IMR-90 (cell line): ENCODE data around the gene F2RL1. TPM values are rescaled to one million over a fixed set of nuclear protein-coding genes. Genes with fewer than 3 reads are reported as not detected.

Experiments used
- ATAC-seq: fragments of 200-7000 bp; cut with Tn5 transposase; 2 replicates; pipeline ENCODE4 v1.9.1; 2020; ENCODE audit warnings: low read depth, mild to moderate bottlenecking, moderate library complexity
- BruUV-seq: library from RNA; stranded (reverse); fragments of 400-500 nt; replicated peaks from 2 replicates; lab custom pipeline; 2021; lab: Mats Ljungman, UMichigan
- CTCF ChIA-PET: fragments of 300-600 bp; formaldehyde crosslinking; extraction: SDS; loops from one replicate; lab custom pipeline; 2021; ENCODE audit warnings: antibody characterized with exemption; lab: Yijun Ruan, JAX
- POLR2A ChIA-PET: fragments of 300-600 bp; sonication (Branson Sonifier 250); formaldehyde crosslinking; loops from one replicate; lab custom pipeline; 2022; ENCODE audit warnings: antibody characterized with exemption; ENCODE audit not compliant: unreplicated experiment; lab: Charles Lee
- DNase-seq: peaks from one replicate; pipeline ENCODE4 v3.0.0; 2013
- H2AFZ ChIP-seq: replicated peaks from 2 replicates; pipeline ENCODE3; 2013; ENCODE audit warnings: low read length, mild to moderate bottlenecking; ENCODE audit not compliant: poor library complexity
- H2AK5ac ChIP-seq: 2 replicates; pipeline ENCODE4 v1.6.1; 2013; ENCODE audit warnings: low read depth, low read length, inconsistent platforms
- H2AK9ac ChIP-seq: replicated peaks from 2 replicates; pipeline ENCODE3; 2013; ENCODE audit warnings: mild to moderate bottlenecking, low read depth, low read length, moderate library complexity; ENCODE audit not compliant: poor library complexity
- H2BK120ac ChIP-seq: 2 replicates; pipeline ENCODE4 v1.6.1; 2013; ENCODE audit warnings: low read depth, low read length, inconsistent platforms
- H2BK15ac ChIP-seq: 3 replicates; pipeline ENCODE4 v1.6.1; 2013; ENCODE audit warnings: low read depth, low read length, inconsistent platforms
- H2BK20ac ChIP-seq: 2 replicates; pipeline ENCODE4 v1.6.1; 2013; ENCODE audit warnings: low read depth, mild to moderate bottlenecking, inconsistent platforms, low read length, moderate library complexity
- H2BK5ac ChIP-seq: 2 replicates; pipeline ENCODE4 v1.6.1; 2013; ENCODE audit warnings: mild to moderate bottlenecking, low read depth, low read length, inconsistent platforms; ENCODE audit not compliant: poor library complexity, severe bottlenecking
- H3K14ac ChIP-seq: replicated peaks from 2 replicates; pipeline ENCODE4 v1.6.1; 2013; ENCODE audit warnings: low read depth, low read length, inconsistent platforms
- H3K18ac ChIP-seq: 2 replicates; pipeline ENCODE4 v1.6.1; 2013; ENCODE audit warnings: low read depth, low read length, control low read depth
- H3K23ac ChIP-seq: 2 replicates; pipeline ENCODE4 v1.6.1; 2013; ENCODE audit warnings: low read depth, low read length, inconsistent platforms
- H3K27ac ChIP-seq: 2 replicates; pipeline ENCODE4 v1.5.1; 2013; ENCODE audit warnings: mild to moderate bottlenecking, control low read depth, low read length; ENCODE audit not compliant: insufficient read depth
- H3K27me3 ChIP-seq: 2 replicates; pipeline ENCODE4 v1.6.1; 2013; ENCODE audit warnings: low read length; ENCODE audit not compliant: control insufficient read depth, insufficient read depth
- H3K36me3 ChIP-seq: 2 replicates; pipeline ENCODE4 v1.6.1; 2013; ENCODE audit warnings: low read length, mixed read lengths; ENCODE audit not compliant: control insufficient read depth, insufficient read depth
- H3K4ac ChIP-seq: 2 replicates; pipeline ENCODE4 v1.6.1; 2013; ENCODE audit warnings: low read depth, low read length, inconsistent platforms
- H3K4me1 ChIP-seq: 2 replicates; pipeline ENCODE4 v1.6.1; 2013; ENCODE audit warnings: low read length, mixed read lengths; ENCODE audit not compliant: control insufficient read depth, insufficient read depth
- H3K4me2 ChIP-seq: 2 replicates; pipeline ENCODE4 v1.6.1; 2013; ENCODE audit warnings: low read depth, mild to moderate bottlenecking, control low read depth, low read length, moderate library complexity
- H3K4me3 ChIP-seq: 2 replicates; pipeline ENCODE4 v1.5.1; 2013; ENCODE audit warnings: low read depth, mild to moderate bottlenecking, control low read depth, low read length, moderate library complexity; ENCODE audit not compliant: insufficient read depth
- H3K56ac ChIP-seq: 2 replicates; pipeline ENCODE4 v1.6.1; 2013; ENCODE audit warnings: low read length, inconsistent platforms; ENCODE audit not compliant: insufficient read depth; ENCODE audit errors: extremely low read depth
- H3K79me1 ChIP-seq, 2 experiments: 2 replicates each; pipeline ENCODE4 v1.6.1; 2013; ENCODE audit warnings: low read length in 2 of 2, inconsistent platforms in 1 of 2, low read depth in 1 of 2
- H3K9ac ChIP-seq: 2 replicates; pipeline ENCODE4 v1.6.1; 2013; ENCODE audit warnings: low read depth, low read length, control low read depth
- H3K9me1 ChIP-seq: 2 replicates; pipeline ENCODE4 v1.6.1; 2013; ENCODE audit warnings: low read length, inconsistent platforms; ENCODE audit not compliant: insufficient read depth
- H3K9me3 ChIP-seq: 2 replicates; pipeline ENCODE4 v1.6.1; 2013; ENCODE audit warnings: low read length; ENCODE audit not compliant: control insufficient read depth, insufficient read depth
- H4K20me1 ChIP-seq: 2 replicates; pipeline ENCODE4 v1.6.1; 2013; ENCODE audit warnings: low read length, inconsistent platforms; ENCODE audit not compliant: insufficient read depth
- H4K5ac ChIP-seq: 2 replicates; pipeline ENCODE4 v1.6.1; 2013; ENCODE audit warnings: mild to moderate bottlenecking, low read depth, low read length, control low read depth
- H4K8ac ChIP-seq, 2 experiments: 2 replicates each; pipeline ENCODE4 v1.6.1; 2013; ENCODE audit warnings: low read depth in 2 of 2, low read length in 2 of 2, control low read depth in 1 of 2, inconsistent platforms in 1 of 2
- H4K91ac ChIP-seq: 2 replicates; pipeline ENCODE4 v1.6.1; 2013; ENCODE audit warnings: low read depth, low read length, inconsistent platforms; ENCODE audit not compliant: insufficient read depth
- BHLHE40 ChIP-seq: fragments of 150-350 bp; IDR thresholded peaks from 2 replicates; pipeline ENCODE4 v1.6.1; 2016; ENCODE audit warnings: mild to moderate bottlenecking, low read depth, low read length
- CEBPB ChIP-seq: IDR thresholded peaks from 2 replicates; pipeline ENCODE4 v1.6.1; 2012; ENCODE audit warnings: low read depth, low read length, improper control_type of control experiment
- CHD1 ChIP-seq: IDR thresholded peaks from 2 replicates; pipeline ENCODE4 v1.6.1; 2012; ENCODE audit warnings: low read depth, low read length, improper control_type of control experiment
- MAFK ChIP-seq: IDR thresholded peaks from 2 replicates; pipeline ENCODE4 v1.6.1; 2012; ENCODE audit warnings: low read depth, low read length, improper control_type of control experiment
- MAZ ChIP-seq: IDR thresholded peaks from 2 replicates; pipeline ENCODE4 v1.6.1; 2012; ENCODE audit warnings: low read depth, mild to moderate bottlenecking, low read length, improper control_type of control experiment, moderate library complexity, borderline replicate concordance
- MXI1 ChIP-seq: IDR thresholded peaks from 2 replicates; pipeline ENCODE4 v1.6.1; 2012; ENCODE audit warnings: low read depth, mild to moderate bottlenecking, low read length, moderate library complexity, borderline replicate concordance
- NFE2L2 ChIP-seq: fragments of 150-350 bp; IDR thresholded peaks from 2 replicates; pipeline ENCODE4 v1.6.1; 2016; ENCODE audit warnings: low read depth, mild to moderate bottlenecking, low read length
- POLR2A ChIP-seq: IDR thresholded peaks from 2 replicates; pipeline ENCODE4 v1.6.1; 2012; ENCODE audit warnings: mild to moderate bottlenecking, low read depth, low read length
- RAD21 ChIP-seq: IDR thresholded peaks from 2 replicates; pipeline ENCODE4 v1.6.1; 2012; ENCODE audit warnings: low read length, improper control_type of control experiment
- RCOR1 ChIP-seq: IDR thresholded peaks from 2 replicates; pipeline ENCODE4 v1.6.1; 2012; ENCODE audit warnings: mild to moderate bottlenecking, low read length, improper control_type of control experiment; ENCODE audit not compliant: insufficient replicate concordance
- SMC3 ChIP-seq: fragments of 150-350 bp; IDR thresholded peaks from 2 replicates; pipeline ENCODE4 v1.6.1; 2016; ENCODE audit warnings: low read depth, mild to moderate bottlenecking, antibody characterized with exemption, low read length, moderate library complexity
- WGBS, 2 experiments: methylation state at CpG; one replicate each; pipeline versions ENCODE4 v1.1.5 to v1.1.7; 2013; ENCODE audit warnings: missing lambda C conversion rate in 2 of 2; ENCODE audit not compliant: insufficient read length in 1 of 2; ENCODE audit errors: extremely low coverage in 2 of 2; 5-methylcytosine and 5-hydroxymethylcytosine counted together
- dilution Hi-C: fragments of 300-500 bp; cut with HindIII; formaldehyde crosslinking; loops from one replicate; pipeline ENCODE4 v1.14.3; 2018; ENCODE audit warnings: low sequenced_read_pairs; ENCODE audit not compliant: unreplicated experiment
- in situ Hi-C: fragments of 300-500 bp; cut with MboI; formaldehyde crosslinking; loops from 3 replicates; pipeline ENCODE4 v1.14.3; 2019; ENCODE audit warnings: low sequenced_read_pairs, inconsistent platforms, mixed read lengths
- intact Hi-C: fragments of 100-400 bp; cut with micrococcal nuclease; formaldehyde crosslinking; loops from 2 replicates; pipeline ENCODE4 v1.10.0; 2022
- polyA plus RNA-seq, 3 experiments: library from polyadenylated mRNA; depleted of rRNA; stranded (reverse); fragments of >200 nt; gene quantifications; 2 replicates each; pipeline ENCODE4 v1.2.3, GENCODE V29; 2012; ENCODE audit warnings: low replicate concordance in 1 of 3
- total RNA-seq: library from RNA; depleted of rRNA; stranded (reverse); fragments of >200 nt; gene quantifications from 2 replicates; pipeline ENCODE4 v1.2.3, GENCODE V29; 2012
- TF ChIP-seq, protein P1 (sequence below): fragments of 150-350 bp; IDR thresholded peaks from 2 replicates; pipeline ENCODE4 v1.6.1; 2016; ENCODE audit warnings: low read depth, mild to moderate bottlenecking, low read length, moderate library complexity, borderline replicate concordance
- TF ChIP-seq, protein P2 (sequence below): fragments of 150-350 bp; IDR thresholded peaks from 2 replicates; pipeline ENCODE4 v1.6.1; 2017; ENCODE audit warnings: mild to moderate bottlenecking, antibody characterized with exemption, low read length, low read depth
- TF ChIP-seq, protein P3 (sequence below): conservative IDR thresholded peaks from 2 replicates; pipeline ENCODE4 v1.5.1; 2012; ENCODE audit warnings: mild to moderate bottlenecking, low read depth, low read length, improper control_type of control experiment

The F2RL1 gene
- total and polyA plus RNA-seq, 2 of the 4 experiments (the other 2 are of a cell fraction) = 5.6 to 12.4 TPM

DNA sequence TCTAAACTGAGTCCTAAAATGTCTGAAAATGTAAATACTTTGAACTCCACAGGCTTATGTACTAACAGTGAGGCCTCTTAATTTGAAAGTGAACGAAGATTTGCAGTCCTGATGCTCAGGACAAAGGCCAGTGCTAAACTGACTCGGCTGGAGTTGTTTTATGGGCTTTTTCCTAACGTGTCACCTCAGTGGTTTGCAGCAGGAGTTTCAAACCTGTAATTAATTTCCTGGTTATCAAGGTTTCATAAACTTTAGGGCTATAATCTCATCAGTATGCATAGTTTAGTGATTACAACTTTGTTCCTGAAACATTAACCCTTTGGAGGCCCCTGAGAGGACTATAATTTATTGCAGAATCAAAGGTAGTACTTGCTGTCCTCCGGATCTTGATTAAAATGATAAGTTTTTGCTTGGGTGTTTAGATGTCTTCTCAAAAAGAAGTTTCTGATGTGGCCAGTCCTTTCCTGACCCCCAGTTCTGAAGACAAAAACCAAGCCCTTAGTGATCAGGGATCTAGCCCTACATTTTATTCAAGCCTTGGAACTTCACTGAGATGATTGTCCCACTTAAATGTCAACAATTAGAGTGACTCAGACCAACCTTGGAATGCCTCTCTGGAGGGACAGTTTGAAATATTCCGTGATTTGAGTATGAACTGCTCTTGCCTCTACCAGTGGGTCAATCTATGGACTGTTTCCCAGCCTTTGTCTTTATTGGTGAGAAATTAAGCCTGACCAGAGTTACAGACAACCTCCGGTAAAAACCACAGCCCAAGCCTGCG, 19.8 kb downstream of the F2RL1 start:
- no CpG with 5 or more reads among the region's 7 CpGs for WGBS, 2 experiments
- no peak overlapping the region; the same call in 1 of the 2 replicates for H3K9ac ChIP-seq
- H2AK5ac ChIP-seq = peak overlapping the region; percentile 76
- no peaks in the 10 kb centered on the region for H3K27me3 ChIP-seq
- peak overlapping the region; percentile 28 to 66 for H4K8ac ChIP-seq
- peak overlapping the region; percentile 67 for H2BK5ac ChIP-seq
- intact Hi-C loops = no loop called here
- H3K14ac ChIP-seq = peak overlapping the region; percentile 30
- peak overlapping the region; percentile 61 for H2BK20ac ChIP-seq
- H2BK15ac ChIP-seq = peak overlapping the region; percentile 49; the same call in 2 of the 3 replicates
- H3K36me3 ChIP-seq = peaks cover 2% of the 10 kb centered on the region; the same call in 1 of the 2 replicates
- H3K4me1 ChIP-seq = peaks cover 13% of the 10 kb centered on the region
- POLR2A ChIA-PET = no interaction called here
- ATAC-seq = peak; percentile 78
- no TSS peak for BruUV-seq
- peak overlapping the region; percentile 51 for H3K4ac ChIP-seq
- no peaks in the 10 kb centered on the region for H3K9me3 ChIP-seq
- dilution Hi-C loops = no loop called here
- peak overlapping the region; percentile 86 for H4K91ac ChIP-seq
- H3K27ac ChIP-seq = peak overlapping the region; percentile 85
- peaks cover 3% of the 10 kb centered on the region; the same call in 1 of the 2 replicates for H3K9me1 ChIP-seq
- H2BK120ac ChIP-seq = peak overlapping the region; percentile 52
- in situ Hi-C loops = no loop called here
- no peaks in the 10 kb centered on the region for H4K20me1 ChIP-seq
- peaks cover 0 to 4% of the 10 kb centered on the region in 2 experiments; a peak in 2 of 4 replicates for H3K79me1 ChIP-seq
- CTCF ChIA-PET = no interaction called here
- peak overlapping the region; percentile 45 for H3K18ac ChIP-seq
- H4K5ac ChIP-seq = no peak overlapping the region; the same call in 1 of the 2 replicates
- no peak overlapping the region for H2AK9ac ChIP-seq
- peak overlapping the region; percentile 50 for H3K56ac ChIP-seq
- no peak overlapping the region for H3K4me3 ChIP-seq
- H2AFZ ChIP-seq = peak overlapping the region; percentile 16
- peak overlapping the region; percentile 5; the same call in 1 of the 2 replicates for H3K23ac ChIP-seq
- H3K4me2 ChIP-seq = peak overlapping the region; percentile 53; the same call in 1 of the 2 replicates
- DNase-seq = peak; percentile 76
- TF ChIP-seq BHLHE40 (no peak), MAZ (no peak), NFE2L2 (no peak), MAFK (no peak), RCOR1 (no peak), CEBPB (no peak), POLR2A (no peak), CHD1 (no peak), MXI1 (no peak), RAD21 (no peak), SMC3 (no peak)
- TF ChIP-seq, protein P1, sequence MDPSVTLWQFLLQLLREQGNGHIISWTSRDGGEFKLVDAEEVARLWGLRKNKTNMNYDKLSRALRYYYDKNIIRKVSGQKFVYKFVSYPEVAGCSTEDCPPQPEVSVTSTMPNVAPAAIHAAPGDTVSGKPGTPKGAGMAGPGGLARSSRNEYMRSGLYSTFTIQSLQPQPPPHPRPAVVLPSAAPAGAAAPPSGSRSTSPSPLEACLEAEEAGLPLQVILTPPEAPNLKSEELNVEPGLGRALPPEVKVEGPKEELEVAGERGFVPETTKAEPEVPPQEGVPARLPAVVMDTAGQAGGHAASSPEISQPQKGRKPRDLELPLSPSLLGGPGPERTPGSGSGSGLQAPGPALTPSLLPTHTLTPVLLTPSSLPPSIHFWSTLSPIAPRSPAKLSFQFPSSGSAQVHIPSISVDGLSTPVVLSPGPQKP = no peak
- TF ChIP-seq, protein P2, sequence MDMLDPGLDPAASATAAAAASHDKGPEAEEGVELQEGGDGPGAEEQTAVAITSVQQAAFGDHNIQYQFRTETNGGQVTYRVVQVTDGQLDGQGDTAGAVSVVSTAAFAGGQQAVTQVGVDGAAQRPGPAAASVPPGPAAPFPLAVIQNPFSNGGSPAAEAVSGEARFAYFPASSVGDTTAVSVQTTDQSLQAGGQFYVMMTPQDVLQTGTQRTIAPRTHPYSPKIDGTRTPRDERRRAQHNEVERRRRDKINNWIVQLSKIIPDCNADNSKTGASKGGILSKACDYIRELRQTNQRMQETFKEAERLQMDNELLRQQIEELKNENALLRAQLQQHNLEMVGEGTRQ = no peak
- TF ChIP-seq, protein P3, sequence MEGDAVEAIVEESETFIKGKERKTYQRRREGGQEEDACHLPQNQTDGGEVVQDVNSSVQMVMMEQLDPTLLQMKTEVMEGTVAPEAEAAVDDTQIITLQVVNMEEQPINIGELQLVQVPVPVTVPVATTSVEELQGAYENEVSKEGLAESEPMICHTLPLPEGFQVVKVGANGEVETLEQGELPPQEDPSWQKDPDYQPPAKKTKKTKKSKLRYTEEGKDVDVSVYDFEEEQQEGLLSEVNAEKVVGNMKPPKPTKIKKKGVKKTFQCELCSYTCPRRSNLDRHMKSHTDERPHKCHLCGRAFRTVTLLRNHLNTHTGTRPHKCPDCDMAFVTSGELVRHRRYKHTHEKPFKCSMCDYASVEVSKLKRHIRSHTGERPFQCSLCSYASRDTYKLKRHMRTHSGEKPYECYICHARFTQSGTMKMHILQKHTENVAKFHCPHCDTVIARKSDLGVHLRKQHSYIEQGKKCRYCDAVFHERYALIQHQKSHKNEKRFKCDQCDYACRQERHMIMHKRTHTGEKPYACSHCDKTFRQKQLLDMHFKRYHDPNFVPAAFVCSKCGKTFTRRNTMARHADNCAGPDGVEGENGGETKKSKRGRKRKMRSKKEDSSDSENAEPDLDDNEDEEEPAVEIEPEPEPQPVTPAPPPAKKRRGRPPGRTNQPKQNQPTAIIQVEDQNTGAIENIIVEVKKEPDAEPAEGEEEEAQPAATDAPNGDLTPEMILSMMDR = no peak
